NCI-H2171 (cell line): ENCODE results near the gene LRTM1.
A peak's percentile ranks its signal among the peaks of the same experiment; 100 is the strongest.

Experiments
- DNase-seq: peaks from one replicate; lab custom pipeline; 2025; lab: John Stamatoyannopoulos, UW

LRTM1 gene

GRCh38 chr3:54928046-54928770 lies at the start of gene LRTM1:
Gene LRTM1 (minus strand): TSS chr3:54928059. CDS start chr3:54927911, 148 bp downstream.
- no peak for DNase-seq

DNA sequence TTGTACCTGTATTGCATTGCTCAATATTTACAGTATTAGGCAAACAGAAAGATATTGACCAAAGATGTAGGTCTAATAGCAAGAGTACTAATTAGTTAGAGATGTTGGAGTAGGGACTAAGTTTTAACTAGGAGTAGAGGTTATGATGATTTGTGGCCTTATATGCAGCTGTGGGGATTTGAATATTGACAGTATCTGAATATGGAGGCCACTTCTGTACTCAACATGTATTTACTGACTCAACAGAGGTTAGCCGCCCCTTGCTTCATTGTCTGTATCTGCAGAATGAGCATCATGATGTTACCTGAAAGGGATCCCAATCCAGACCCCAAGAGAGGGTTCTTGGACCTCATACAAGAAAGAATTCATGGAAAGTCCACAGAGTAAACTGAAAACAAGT lies 49.6 kb upstream of the LRTM1 start:
- DNase-seq, result no peak

GRCh38 chr3:54970895-54971294 lies 43.0 kb upstream of the LRTM1 start:
- DNase-seq, result no peak

DNA sequence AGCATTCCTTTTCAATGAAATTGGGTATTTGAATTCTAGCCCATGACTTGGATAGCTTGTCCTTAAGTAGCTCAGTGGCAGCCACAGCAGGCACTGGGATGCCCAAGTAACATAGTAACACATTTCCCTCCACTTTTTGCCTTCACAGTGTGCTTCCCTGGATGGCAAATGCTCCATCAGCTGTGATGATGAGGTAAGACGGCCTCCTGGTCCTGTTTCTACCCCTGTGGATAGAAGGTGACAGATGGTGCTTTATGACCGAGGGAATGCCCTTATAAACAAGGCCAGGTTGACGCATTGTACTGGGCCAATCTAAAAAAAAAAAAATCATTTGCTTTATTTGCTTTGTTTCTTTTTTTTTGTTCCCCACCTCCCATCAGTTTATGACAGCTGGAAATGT lies 41.8 kb upstream of the LRTM1 start:
- peak; percentile 69 for DNase-seq

DNA sequence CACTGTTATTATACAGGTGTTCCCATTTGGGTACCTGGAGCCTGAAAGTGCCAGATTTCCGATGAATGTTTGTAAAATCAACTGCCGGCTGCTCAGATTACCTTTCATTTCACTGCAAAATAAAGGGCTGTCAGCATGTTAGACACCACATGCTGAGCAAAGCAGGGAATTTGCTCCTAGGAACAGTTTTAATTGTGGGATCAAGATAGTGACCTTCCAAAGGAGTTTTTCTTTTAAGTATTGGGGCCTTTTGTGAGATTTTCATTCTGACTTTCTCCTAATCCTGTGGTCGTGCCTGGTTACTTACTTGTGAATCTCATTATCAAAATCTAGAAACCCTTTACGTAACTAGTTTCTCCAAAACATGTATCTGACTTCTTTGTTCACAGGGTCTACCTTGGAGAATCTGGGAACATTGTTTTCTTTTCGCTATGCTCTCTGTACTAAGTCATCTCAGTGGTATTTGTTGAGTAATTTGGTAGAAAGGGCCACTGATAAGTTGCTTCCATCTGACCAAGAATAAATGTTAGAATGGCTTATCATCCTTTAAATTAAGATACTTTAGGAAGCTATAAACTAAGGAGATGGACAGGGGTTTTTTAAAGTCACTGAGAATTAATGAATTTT lies 40.8 kb upstream of the LRTM1 start:
- DNase-seq, result no peak

DNA sequence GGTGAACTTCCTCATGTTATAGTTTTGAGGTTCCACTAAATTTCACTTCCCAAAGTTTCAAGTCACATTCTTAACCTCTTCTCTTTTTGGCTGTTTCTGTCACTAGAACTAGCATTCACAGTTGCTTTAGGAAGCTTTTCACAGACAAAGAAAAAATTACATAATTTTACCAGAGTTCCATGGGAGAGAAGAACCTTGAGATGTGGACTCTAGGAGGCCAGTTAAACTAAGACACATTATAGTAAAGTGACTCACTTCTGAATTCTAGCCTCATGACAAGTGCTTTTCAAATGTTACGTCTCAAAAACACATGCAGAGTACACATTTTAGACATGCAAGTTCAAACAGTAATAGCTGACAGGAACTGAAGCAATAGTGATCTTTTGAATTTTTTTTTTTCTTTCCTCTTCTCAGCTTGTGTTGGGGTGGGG lies 39.9 kb upstream of the LRTM1 start:
- no peak for DNase-seq

GRCh38 chr3:54966979-54967378 lies 39.1 kb upstream of the LRTM1 start:
- DNase-seq, result no peak

DNA sequence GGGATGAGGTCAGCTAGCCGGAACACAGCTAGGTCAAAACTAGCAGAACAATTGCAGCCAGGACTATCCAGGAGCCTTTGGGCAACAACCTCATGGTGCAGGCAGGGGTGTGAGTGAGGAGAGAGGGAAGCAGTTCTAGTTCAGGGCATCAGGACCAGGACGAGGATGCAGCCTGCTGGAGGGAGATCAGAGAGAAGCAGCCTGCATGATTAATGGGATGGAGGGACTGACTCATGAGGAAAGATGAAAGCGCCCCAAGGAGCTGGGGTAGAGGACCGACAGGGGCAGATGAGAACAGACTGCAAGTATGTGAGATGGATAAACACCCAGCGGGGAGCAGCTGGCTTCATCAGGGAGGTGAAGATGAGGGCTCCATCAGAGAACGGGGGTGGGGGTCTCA lies 37.9 kb upstream of the LRTM1 start:
- DNase-seq, result no peak

DNA sequence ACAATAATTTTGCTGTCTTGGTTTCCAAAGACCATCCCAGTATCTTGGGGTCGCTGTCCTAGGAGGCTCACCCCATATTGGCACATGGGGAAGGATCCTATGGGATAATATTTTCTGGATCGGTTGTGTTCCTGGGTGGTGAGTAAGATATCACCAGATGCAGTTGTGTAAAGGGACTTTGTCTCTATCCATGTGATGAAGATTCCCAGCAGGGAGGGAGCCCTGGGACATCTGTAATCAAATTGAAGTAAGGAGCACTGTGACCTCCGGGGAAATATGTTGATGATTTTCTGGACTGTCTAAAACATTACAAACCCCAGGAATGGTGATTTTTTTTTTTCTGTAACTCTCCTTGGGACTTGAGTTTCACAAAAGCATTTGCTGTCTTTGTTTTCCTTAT lies 36.2 kb upstream of the LRTM1 start:
- DNase-seq, result no peak

- no peak for DNase-seq
Observed at GRCh38 chr3:54963641-54964040, 35.8 kb upstream of the LRTM1 start.

GRCh38 chr3:54962200-54962599 lies 34.3 kb upstream of the LRTM1 start:
- DNase-seq, result no peak

DNA sequence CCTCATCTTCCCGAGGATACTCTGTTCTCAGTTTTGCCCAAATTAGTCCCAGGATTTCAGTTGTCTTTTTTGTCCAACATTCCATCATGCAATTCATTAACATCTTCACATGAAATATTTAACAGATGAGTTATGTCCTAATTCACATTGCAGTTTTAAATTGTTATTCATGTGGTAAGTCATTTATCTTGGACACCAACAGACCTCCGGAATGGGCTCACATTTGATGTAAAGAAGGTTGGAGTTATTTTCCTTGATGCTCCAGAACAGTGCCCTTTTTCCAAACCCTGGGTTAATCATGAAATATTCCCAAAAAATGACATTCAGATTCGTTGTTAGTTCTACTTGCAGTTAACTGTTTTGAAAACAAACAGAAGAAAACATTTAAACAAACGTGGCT lies 32.8 kb upstream of the LRTM1 start:
- DNase-seq, result no peak

- no peak for DNase-seq
Observed at GRCh38 chr3:54960082-54960481, 32.2 kb upstream of the LRTM1 start.

- DNase-seq, result no peak
Observed at GRCh38 chr3:54957711-54958110, 29.9 kb upstream of the LRTM1 start.

DNA sequence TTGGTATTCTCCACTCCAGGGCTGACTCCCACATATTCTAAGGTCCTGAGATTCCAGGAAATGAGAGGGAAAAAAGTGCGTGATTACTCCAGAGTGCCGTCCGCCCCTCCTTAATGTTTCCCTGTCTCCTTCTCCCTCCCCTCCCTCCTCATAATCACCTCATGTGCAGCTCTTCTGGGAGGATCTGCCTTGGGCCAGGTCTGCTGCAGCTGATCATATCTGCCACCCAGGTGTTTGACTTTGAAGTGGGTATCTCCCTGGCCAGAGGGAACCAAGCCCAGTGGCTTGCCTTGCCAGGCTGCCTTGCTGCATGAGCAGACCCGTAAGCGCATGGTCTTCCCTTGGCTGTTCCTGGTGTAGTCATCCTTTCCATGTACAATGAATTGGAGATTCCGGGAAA lies 28.1 kb upstream of the LRTM1 start:
- no peak for DNase-seq

- no peak for DNase-seq
Observed at GRCh38 chr3:54955496-54955895, 27.6 kb upstream of the LRTM1 start.

- DNase-seq, result no peak
Observed at GRCh38 chr3:54954521-54954920, 26.7 kb upstream of the LRTM1 start.

DNA sequence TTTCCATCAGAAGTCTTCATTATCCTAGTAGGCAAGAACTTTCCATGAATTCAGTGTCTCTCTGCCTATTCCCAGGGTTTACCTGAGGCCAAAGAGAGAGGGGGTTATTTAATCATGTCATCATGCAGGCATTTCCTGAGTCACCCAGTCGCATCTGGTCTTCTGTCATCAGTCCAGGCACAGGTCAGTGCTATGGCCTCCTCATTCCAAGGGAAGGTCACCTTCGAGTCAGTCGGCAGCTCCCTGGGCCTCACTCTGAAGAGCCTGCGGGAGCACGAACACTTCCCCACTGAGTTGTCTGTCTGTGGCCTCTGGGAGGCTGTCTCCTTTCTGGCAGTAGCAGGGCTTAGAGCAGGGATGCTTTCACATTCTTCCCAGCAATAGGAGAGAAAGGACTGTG lies 26.2 kb upstream of the LRTM1 start:
- DNase-seq, result no peak

- no peak for DNase-seq
Observed at GRCh38 chr3:54951405-54951804, 23.5 kb upstream of the LRTM1 start.

- DNase-seq, result no peak
Observed at GRCh38 chr3:54950391-54951003, 22.6 kb upstream of the LRTM1 start.

DNA sequence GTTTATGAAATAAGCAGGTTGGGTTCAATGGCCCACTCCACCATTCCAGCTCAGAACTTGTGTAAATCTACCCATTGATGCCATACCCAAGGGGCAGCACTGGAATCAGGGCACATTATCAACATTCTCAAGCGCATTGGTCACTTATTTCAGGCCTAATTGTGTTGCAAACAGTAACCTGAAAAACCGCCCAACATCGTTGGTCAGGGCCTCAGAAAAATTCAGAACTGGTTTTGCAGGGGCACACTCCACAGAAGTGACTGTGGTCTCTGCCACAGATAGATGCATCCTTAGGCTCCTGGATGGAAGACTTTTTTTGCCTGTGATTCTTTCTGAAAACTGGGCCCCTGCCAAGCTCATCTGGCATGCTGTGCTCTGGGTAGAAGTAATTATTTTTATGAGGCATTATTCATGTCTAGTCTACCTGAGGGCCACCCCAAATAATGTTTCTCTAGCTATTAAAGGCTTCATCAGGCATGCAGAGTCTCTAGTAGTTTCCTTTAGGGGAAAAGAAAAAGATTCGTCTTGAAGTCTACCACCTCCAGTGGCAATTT lies 21.7 kb upstream of the LRTM1 start:
- no peak for DNase-seq

GRCh38 chr3:54941690-54942362 lies 14.0 kb upstream of the LRTM1 start:
- no peak for DNase-seq

DNA sequence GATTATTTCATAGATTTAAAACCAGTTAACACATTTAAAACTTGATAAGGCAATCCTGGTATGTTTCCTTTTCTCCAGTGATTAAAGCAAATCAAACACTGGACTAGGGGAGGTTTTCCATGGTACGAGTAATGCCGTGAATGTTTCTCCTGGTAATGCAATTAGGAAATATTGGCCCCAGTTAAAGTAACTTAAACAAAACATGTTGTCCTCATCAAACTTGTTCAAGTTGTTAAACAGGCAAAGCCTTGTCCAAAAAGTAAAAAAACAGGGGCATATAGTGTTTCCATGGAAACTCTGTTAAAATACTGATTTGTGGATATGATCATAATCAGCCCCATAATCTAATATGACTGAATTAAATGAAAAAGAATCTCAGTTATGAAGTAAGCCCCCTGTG lies 13.1 kb upstream of the LRTM1 start:
- DNase-seq, result no peak
